Measurements from ENCODE around the gene HPCAL1. TPM values are rescaled to one million over a fixed set of nuclear protein-coding genes. Genes with fewer than 3 reads are reported as not detected.

Gene HPCAL1
- total RNA-seq, 2 donors from 2014 or later, result 22.5 to 203 TPM

DNA sequence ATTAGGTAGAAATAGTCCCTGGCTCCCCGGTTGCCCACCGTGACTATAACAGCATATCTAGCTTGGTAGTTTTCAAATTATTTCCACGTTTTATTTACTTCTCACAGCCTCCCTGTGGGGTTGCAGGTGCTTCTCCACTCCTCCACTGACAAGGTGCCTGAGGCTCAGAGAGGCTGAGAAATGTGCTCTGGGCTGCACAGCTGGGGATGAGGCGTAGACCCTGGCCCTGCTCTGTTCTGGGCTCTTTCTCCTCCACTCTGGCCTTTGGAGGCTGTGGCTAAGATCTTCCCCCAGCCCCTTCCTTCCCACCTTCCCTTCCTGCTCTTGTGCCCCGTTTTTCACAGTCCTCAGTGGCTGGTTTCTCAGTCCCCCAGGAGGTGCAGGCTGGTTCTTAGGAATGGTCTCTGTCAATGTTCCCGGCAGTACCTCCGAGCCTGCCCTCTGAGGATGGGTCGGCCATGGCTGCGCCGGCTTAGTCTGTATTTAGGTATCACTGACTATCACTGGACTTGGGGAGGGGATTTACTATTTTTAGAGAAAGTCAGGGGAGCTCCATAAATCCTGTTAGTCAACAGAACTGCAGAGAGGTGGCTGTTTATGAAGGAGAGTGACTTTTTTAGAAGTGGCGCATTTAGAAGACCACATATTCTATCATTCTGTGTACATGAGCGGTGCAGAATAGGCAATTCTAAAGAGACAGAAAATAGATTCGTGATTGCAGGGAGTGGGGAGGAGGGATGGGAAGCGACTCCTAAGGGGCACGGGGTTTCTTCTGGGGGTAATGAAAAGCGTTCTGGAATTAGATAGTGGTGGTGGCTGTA, 35.0 kb downstream of the HPCAL1 start:
- TF ChIP-seq POLR2AphosphoS5 (IDR thresholded peaks at IDR 0.05), result no peak
- no peak for DNase-seq (ENCODE audit: low spot score)
- intact Hi-C loops (cut with DNase I), result no loop called here
- WGBS, result 85% methylated on average over 16 of the region's 16 CpGs
- Histone ChIP-seq H3K27ac (no peak overlapping the region), H3K27me3 (replicated peaks; ENCODE audit: insufficient read depth) (no peaks in the 10 kb centered on the region), H3K4me3 (no peak overlapping the region), H3K4me1 (replicated peaks) (no peaks in the 10 kb centered on the region), H3K9me3 (no peaks in the 10 kb centered on the region), H3K36me3 (no peaks in the 10 kb centered on the region)

- no peaks in the 10 kb centered on the region for H3K4me1 ChIP-seq (replicated peaks)
- no peak overlapping the region for H3K4me3 ChIP-seq
- no peaks in the 10 kb centered on the region for H3K27me3 ChIP-seq (replicated peaks; ENCODE audit: insufficient read depth)
- no peaks in the 10 kb centered on the region for H3K36me3 ChIP-seq
- H3K27ac ChIP-seq, result no peak overlapping the region
- no peaks in the 10 kb centered on the region for H3K9me3 ChIP-seq
- DNase-seq (ENCODE audit: low spot score), result no peak
- 92% methylated on average over 14 of the region's 16 CpGs for WGBS
- TF ChIP-seq CTCF (IDR thresholded peaks at IDR 0.05) (no peak), POLR2AphosphoS5 (IDR thresholded peaks at IDR 0.05) (no peak), POLR2A (IDR thresholded peaks at IDR 0.05) (no peak)
- intact Hi-C loops (cut with DNase I), result no loop called here
These were observed 35.8 kb downstream of the HPCAL1 start for GRCh38 chr2:10338270-10339188.

DNA sequence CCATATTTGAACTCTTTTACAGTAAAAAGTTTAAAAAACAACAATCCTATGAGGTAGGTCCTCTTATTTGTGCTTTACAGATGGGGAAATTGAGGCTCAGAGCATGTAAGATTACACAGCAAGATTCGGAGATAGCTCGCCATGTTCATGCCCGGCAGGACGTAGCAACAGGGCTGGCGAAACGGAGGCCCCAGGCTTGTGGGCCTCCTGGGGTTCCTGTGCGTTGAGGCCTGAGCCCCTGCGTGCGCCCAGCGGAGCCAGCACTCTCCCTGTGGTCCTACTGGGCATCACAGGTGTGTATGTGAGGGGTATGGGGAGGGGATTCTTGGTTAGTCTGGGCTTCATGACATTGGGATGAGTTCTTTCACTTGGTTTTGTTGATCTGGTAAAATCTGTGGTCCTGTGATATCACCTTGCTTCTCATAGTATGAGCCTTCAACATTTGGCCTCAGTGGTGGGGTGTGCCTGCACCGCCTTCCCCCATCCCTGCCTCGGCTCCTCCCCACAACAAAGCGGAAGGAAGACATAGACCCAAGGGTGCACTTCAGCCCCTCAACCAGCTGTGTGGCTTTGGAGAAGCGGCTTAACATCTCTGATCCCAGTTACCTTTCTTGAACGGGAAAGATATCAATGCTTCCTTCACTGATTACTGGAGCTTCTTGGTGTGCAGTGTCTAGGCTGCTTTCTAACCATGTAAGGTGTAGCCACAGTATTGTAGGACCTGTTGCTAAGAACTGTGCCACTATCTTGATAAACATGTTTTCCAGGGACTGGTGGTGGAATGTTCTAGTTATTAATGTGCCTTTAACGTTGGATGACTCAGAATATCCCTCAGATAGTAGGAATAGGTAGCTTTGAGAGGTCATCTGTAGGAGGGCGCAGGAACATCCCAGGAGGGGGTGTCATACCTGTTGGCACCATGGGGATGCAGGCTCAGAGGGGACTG, 37.2 kb downstream of the HPCAL1 start:
- TF ChIP-seq POLR2AphosphoS5 (IDR thresholded peaks at IDR 0.05) (no peak), POLR2A (IDR thresholded peaks at IDR 0.05) (no peak), CTCF (IDR thresholded peaks at IDR 0.05) (no peak)
- H3K27ac ChIP-seq, result no peak overlapping the region
- no peaks in the 10 kb centered on the region for H3K27me3 ChIP-seq (replicated peaks; ENCODE audit: insufficient read depth)
- no peak for DNase-seq (ENCODE audit: low spot score)
- no peak overlapping the region for H3K4me3 ChIP-seq
- intact Hi-C loops (cut with DNase I), result loop anchor here (5.0 kb wide), 1 partner anchor 67 kb away; no protein-coding TSS in a partner anchor
- WGBS, result 92% methylated on average over 17 of the region's 17 CpGs
- no peaks in the 10 kb centered on the region for H3K36me3 ChIP-seq
- H3K4me1 ChIP-seq (replicated peaks), result no peaks in the 10 kb centered on the region
- no peaks in the 10 kb centered on the region for H3K9me3 ChIP-seq

DNA sequence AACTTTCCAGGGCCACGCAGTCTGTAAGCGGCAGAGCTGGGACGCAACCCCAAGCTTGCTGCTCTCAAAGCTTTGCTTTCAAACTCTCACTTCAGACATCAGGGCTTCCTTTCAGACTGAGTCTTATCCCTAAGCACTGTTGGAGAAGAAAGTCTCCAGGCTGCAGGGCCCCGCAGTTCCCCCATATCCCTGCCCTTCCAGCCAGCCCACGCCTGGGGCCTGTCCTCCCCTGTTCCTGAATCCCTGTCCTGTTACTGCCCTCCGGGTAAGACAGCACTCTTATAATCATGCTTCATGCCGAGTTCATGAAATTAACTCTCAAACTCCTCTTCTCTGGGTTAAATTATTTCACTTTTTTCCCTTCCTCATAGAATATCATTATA, 37.9 kb downstream of the HPCAL1 start:
- no peak overlapping the region for H3K4me3 ChIP-seq
- TF ChIP-seq CTCF (IDR thresholded peaks at IDR 0.05), result no peak
- no peak for TF ChIP-seq POLR2A (IDR thresholded peaks at IDR 0.05)
- TF ChIP-seq POLR2AphosphoS5 (IDR thresholded peaks at IDR 0.05), result no peak
- WGBS, result 74% methylated on average over 7 of the region's 7 CpGs
- intact Hi-C loops (cut with DNase I), result loop anchor here (5.0 kb wide), 1 partner anchor 67 kb away; no protein-coding TSS in a partner anchor
- no peak for DNase-seq (ENCODE audit: low spot score)
- no peaks in the 10 kb centered on the region for H3K9me3 ChIP-seq
- no peak overlapping the region for H3K27ac ChIP-seq
- H3K27me3 ChIP-seq (replicated peaks; ENCODE audit: insufficient read depth), result no peaks in the 10 kb centered on the region
- no peaks in the 10 kb centered on the region for H3K4me1 ChIP-seq (replicated peaks)
- no peaks in the 10 kb centered on the region for H3K36me3 ChIP-seq

Measured in prostate gland (tissue), 2 donors.